ENCODE results near the gene C12orf60.

The C12orf60 gene

DNA sequence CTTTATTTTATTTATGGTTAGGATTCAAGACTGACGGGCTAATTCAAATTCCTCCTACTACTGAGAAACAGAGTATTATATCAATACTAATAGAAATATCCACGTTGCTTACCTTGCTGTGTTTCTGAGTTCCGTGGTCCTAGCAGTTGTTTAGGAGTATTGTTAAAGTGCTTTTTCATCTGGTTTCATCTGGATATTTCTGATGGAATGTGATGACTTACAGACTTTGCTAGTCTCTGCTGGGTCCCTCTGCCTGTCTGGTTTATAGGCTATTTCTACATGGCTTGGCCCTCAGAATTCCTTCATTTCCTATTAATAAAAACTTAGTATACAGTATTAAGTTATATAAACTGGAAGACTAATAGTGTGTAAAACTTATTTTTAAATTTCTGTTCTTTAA, 10.5 kb downstream of the C12orf60 start, which contains the start of gene SMCO3:
SMCO3 (minus strand) TSS at position 169 of the 400 bp plus-strand sequence. CDS start 7,502 bp downstream, outside the sequence.
- in situ Hi-C loops (cut with MboI; ENCODE audit: low pct_unique_long_range_greater_than_20kb, low sequenced_read_pairs, unreplicated experiment), result no loop called here

DNA sequence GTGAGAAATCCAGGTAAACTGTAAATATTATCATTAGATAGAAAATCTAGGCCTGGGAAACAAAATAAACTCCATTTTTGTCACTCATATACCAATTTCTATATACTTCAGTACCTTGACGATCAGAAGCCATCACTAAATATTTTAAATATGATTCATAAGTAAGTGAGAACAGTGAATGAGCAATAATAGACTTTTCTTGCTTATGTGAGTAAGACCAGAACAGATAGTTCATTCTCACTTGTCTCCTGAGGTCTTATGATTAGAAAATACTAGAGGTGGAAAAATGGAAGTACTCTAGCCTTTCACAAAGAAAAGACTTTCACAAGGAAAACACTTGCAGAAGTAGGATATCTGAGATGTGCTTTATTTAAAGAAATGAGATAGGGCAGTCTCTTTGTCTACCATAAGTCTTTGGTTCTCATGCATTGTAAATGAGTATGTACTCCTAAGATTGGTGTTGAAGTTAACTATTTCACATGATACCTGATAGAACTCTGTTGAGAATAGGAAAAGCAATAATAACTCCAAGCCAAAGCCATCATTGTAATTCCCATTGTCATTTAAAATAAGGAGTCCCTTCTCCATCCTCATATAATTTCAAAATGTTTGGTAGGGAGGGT, 20.7 kb downstream of the C12orf60 start:
- DNase-seq (ENCODE audit: low spot score), result no peak
- TF ChIP-seq, protein P1, sequence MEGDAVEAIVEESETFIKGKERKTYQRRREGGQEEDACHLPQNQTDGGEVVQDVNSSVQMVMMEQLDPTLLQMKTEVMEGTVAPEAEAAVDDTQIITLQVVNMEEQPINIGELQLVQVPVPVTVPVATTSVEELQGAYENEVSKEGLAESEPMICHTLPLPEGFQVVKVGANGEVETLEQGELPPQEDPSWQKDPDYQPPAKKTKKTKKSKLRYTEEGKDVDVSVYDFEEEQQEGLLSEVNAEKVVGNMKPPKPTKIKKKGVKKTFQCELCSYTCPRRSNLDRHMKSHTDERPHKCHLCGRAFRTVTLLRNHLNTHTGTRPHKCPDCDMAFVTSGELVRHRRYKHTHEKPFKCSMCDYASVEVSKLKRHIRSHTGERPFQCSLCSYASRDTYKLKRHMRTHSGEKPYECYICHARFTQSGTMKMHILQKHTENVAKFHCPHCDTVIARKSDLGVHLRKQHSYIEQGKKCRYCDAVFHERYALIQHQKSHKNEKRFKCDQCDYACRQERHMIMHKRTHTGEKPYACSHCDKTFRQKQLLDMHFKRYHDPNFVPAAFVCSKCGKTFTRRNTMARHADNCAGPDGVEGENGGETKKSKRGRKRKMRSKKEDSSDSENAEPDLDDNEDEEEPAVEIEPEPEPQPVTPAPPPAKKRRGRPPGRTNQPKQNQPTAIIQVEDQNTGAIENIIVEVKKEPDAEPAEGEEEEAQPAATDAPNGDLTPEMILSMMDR (IDR thresholded peaks at IDR 0.05; ENCODE audit: extremely low read depth, insufficient read depth, missing control alignments), result no peak
- in situ Hi-C loops (cut with MboI; ENCODE audit: low pct_unique_long_range_greater_than_20kb, low sequenced_read_pairs, unreplicated experiment), result no loop called here

More for the DNA sequence above, 10.5 kb downstream of the C12orf60 start, which contains the start of gene SMCO3:
- DNase-seq (ENCODE audit: low spot score), result no peak
- TF ChIP-seq, protein P1 (IDR thresholded peaks at IDR 0.05; ENCODE audit: extremely low read depth, insufficient read depth, missing control alignments), result no peak

DNA sequence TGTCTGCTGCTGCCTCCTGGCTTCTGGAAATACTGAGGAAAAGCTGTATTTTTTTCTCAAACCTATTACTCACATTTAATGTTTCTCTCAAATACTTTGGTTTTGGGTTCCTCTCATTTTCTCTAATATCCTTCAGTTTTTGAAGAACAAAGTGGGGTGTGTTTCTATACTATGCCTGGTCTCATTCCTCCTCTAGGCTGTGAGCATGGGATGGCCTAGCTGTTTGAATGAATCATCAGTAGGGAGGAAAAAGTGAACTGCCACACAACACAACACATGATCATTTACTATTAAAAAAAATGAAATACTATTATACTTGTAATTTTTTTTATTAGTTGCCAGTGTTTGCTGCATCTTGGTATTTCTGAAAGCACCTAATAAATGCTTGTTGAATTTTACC, 21.8 kb downstream of the C12orf60 start:
- TF ChIP-seq, protein P1 (IDR thresholded peaks at IDR 0.05; ENCODE audit: extremely low read depth, insufficient read depth, missing control alignments), result no peak

DNA sequence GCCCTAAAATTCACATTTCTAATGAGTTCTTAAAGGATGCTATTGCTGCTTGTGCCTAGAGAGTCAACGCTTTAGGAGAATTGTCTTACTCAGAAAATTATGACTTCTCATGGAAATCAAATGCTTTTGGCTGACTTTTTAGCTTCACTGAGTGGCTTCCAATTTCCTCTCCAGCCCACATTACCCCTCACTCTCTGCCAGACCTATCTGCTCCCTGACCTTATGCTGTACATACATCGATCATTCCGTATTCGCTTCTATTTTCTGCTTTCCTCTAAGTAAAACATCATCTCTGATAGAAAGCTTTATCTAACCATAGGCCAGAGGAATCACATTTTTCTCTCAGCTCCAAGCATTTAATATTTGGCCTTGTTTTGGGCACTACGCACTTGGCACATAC, 23.0 kb downstream of the C12orf60 start:
- in situ Hi-C loops (cut with MboI; ENCODE audit: low pct_unique_long_range_greater_than_20kb, low sequenced_read_pairs, unreplicated experiment), result no loop called here
- no peak for DNase-seq (ENCODE audit: low spot score)
- TF ChIP-seq, protein P1 (IDR thresholded peaks at IDR 0.05; ENCODE audit: extremely low read depth, insufficient read depth, missing control alignments), result no peak

More for the DNA sequence above, 21.8 kb downstream of the C12orf60 start:
- in situ Hi-C loops (cut with MboI; ENCODE audit: low pct_unique_long_range_greater_than_20kb, low sequenced_read_pairs, unreplicated experiment), result no loop called here
- no peak for DNase-seq (ENCODE audit: low spot score)

DNA sequence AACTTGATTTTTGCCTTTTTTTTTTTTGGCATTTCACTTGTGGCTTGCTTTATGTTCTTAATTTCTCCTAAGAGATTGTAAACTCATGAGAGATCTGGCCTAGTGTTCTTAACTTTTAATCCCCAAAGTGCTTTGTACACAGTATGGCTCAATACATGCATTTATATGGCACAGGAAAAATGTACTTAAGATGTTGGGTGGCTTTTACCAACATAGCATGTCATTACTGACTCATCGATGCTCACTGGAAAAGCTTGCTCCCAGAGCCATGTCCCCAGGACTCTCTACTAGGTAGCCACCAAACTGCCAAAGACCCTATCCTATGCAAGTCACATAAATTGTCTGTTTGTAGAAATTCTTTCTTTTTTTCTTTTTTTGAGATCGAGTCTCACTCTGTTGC, 23.6 kb downstream of the C12orf60 start:
- DNase-seq (ENCODE audit: low spot score), result no peak
- in situ Hi-C loops (cut with MboI; ENCODE audit: low pct_unique_long_range_greater_than_20kb, low sequenced_read_pairs, unreplicated experiment), result no loop called here
- TF ChIP-seq, protein P1 (IDR thresholded peaks at IDR 0.05; ENCODE audit: extremely low read depth, insufficient read depth, missing control alignments), result no peak

DNA sequence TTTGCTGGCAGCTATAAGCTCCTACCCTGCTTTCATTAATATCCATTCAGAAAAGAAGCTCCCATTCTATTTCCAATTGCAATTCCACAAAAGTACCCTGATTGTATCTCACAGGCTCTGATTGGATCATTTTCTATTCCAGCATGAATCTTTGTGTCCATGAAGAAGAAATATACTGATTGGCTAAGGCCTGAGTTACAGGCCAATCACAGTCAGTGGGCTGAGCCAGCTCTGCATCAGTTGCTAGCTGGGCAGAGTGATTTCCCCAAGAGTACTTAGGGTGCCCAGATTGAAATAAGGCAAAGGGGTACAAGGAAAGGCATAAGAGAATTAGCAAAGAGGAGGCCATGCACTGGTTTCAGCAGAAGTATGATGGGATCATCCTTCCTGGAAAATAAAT, 25.4 kb downstream of the C12orf60 start:
- DNase-seq (ENCODE audit: low spot score), result peak; percentile 12
- in situ Hi-C loops (cut with MboI; ENCODE audit: low pct_unique_long_range_greater_than_20kb, low sequenced_read_pairs, unreplicated experiment), result no loop called here
- TF ChIP-seq, protein P1 (IDR thresholded peaks at IDR 0.05; ENCODE audit: extremely low read depth, insufficient read depth, missing control alignments), result no peak
